Measurements from ENCODE around the gene ARL14. TPM values are rescaled to one million over a fixed set of nuclear protein-coding genes. Genes with fewer than 3 reads are reported as not detected.

Gene ARL14
- under 1 TPM in 3 of 9 donors, not detected in 6; 0.17 to 0.22 (median 0.19) TPM for total RNA-seq
- under 1 TPM in 1 of 3 donors, not detected in 2; 0.27 TPM for polyA plus RNA-seq
- long read RNA-seq, donor 1 = 0 reads
- long read RNA-seq, donor 2 = 0 reads
- long read RNA-seq, donor 3 = 0 reads
- long read RNA-seq, donor 4 = 0 reads
- long read RNA-seq, donor 5 = 0 reads
- long read RNA-seq, donor 6 = 0 reads
- long read RNA-seq, donor 7 = 0 reads
- long read RNA-seq, donor 8 = 0 reads
- long read RNA-seq, donor 9 = 0 reads
- long read RNA-seq, donor 10, partial matches to known transcripts = 0 of 1 reads
- long read RNA-seq, donor 10, other reads (novel, unspliced or antisense) = 0 of 1 reads

DNA sequence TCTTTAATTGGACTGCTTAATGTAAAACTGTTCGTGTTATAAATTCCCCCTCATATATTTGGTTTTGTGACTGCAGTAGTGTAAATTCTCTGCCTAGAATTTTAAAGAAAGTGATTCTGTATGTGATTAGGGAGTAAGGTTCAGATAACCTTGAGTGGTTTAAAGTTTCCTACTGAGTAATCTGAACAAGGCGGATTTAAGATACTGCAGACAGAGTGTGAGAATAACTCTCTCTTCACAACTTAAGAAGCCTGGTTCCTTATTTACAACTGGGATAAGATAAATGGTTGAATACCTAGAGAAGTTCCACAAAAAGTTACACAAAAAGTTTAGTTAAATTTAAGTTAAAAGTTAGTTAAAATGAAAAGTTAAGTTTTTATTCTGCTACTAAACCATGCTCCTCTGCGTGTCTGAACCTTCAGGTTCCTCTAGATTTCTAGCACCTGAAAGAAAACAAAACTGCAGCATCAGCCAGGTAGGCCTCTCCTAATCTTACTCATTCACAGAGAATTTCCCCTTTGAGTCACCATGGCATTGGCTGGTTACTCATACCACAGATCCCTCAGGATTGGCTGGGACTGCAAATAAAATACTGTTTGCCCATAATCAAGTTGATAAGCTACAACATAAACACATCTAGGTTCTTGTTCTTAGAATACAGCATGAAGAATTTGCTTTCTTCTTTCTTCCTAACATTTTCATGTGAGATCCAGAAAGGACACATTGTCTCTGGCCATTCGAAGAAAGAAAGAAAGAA, at the start of gene ARL14:
ARL14 (plus strand) TSS at position 614 of the 757 bp plus-strand sequence. CDS start 187 bp downstream, outside the sequence.
- whole genome bisulfite sequencing, 4 donors = 81 to 89% (median 85%) methylated on average over 4 of the region's 4 CpGs
- Histone ChIP-seq H3K27ac (no peak within 1 kb of the TSS), H3K36me3 (replicated peaks in 1 of 2) (no peaks in the 10 kb centered on the region), H3K4me3 (no peak within 1 kb of the TSS), H3K4me1 (replicated peaks in 1 of 2) (no peaks in the 10 kb centered on the region), H3K27me3 (no peaks in the 10 kb centered on the region), H3K9me3 (replicated peaks in 1 of 3) (no peaks in the 10 kb centered on the region)
- TF ChIP-seq POLR2A (IDR thresholded peaks at IDR 0.05) = no peak
- TF ChIP-seq, protein P1, sequence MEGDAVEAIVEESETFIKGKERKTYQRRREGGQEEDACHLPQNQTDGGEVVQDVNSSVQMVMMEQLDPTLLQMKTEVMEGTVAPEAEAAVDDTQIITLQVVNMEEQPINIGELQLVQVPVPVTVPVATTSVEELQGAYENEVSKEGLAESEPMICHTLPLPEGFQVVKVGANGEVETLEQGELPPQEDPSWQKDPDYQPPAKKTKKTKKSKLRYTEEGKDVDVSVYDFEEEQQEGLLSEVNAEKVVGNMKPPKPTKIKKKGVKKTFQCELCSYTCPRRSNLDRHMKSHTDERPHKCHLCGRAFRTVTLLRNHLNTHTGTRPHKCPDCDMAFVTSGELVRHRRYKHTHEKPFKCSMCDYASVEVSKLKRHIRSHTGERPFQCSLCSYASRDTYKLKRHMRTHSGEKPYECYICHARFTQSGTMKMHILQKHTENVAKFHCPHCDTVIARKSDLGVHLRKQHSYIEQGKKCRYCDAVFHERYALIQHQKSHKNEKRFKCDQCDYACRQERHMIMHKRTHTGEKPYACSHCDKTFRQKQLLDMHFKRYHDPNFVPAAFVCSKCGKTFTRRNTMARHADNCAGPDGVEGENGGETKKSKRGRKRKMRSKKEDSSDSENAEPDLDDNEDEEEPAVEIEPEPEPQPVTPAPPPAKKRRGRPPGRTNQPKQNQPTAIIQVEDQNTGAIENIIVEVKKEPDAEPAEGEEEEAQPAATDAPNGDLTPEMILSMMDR (IDR thresholded peaks at IDR 0.05) = no peak
- peak in 2 of 7 donors; percentile 10 to 26 for DNase-seq
- intact Hi-C loops (cut with DNase I) = no loop called here

DNA sequence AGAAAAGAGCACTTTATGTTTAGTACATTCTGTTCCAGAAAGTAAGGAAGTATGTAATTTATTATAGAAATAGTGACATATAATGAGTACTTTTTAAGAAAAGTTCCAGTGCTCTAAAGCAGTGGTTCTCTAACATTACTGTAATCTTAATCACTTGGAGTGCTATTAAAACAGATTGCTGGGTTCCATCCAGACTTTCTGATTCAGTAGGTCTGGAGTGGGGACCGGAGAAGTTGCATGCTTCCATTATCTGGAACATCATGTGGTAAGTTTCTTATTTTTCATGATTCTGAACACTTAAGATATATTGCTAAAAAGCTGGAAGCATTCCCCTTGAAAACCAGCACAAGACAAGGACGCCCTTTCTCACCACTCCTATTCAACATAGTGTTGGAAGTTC, 47.5 kb upstream of the ARL14 start:
- intact Hi-C loops (cut with DNase I) = no loop called here
- Histone ChIP-seq H3K4me1 (replicated peaks in 1 of 2) (no peaks in the 10 kb centered on the region), H3K36me3 (replicated peaks in 1 of 2) (no peaks in the 10 kb centered on the region), H3K27me3 (no peaks in the 10 kb centered on the region), H3K4me3 (no peak overlapping the region), H3K9me3 (replicated peaks in 1 of 3) (no peaks in the 10 kb centered on the region), H3K27ac (no peak overlapping the region)
- WGBS, 4 donors = 79 to 84% (median 82%) methylated on average over 2 of the region's 2 CpGs
- DNase-seq = no peak
- TF ChIP-seq POLR2A (IDR thresholded peaks at IDR 0.05) = no peak
- TF ChIP-seq, protein P1 (IDR thresholded peaks at IDR 0.05) = no peak

DNA sequence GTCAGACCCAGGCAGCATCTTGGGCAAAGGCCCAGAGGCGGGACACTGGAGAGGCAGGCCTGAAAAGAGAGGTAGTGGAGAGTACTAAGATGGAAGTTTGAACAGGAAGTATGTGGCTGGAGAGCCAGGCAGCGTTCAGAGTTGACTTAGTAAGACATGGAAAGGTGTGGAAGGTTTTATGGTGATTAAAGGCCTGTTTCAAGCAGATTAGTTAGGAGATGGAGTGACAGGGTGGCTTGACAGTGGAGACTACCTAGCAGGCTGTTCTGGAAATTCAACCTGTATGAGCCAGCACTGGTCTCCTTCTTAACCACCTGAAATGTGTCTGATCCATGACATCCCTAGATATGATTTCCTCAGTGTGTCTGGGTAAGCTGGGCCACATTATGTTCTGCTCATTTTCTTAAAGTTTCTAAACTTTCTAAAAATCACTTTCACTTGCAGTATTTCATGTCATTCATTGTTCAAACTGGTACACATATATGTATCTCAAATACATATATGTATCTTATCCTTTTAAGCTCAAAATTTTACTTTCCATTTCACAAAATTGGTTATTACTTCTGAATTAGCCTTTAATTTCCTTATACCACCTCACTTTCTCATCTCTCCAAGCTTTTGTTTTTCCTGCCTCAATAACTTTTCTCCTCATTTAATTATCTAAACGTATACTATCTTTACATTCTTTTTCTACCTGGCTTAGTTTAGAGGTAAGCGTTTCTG, 43.4 kb upstream of the ARL14 start:
- intact Hi-C loops (cut with DNase I) = no loop called here
- H3K9me3 ChIP-seq (replicated peaks in 1 of 3) = no peaks in the 10 kb centered on the region
- no peaks in the 10 kb centered on the region for H3K27me3 ChIP-seq
- H3K4me3 ChIP-seq = no peak overlapping the region
- no peak overlapping the region for H3K27ac ChIP-seq
- no peak for TF ChIP-seq POLR2A (IDR thresholded peaks at IDR 0.05)
- TF ChIP-seq, protein P1 (IDR thresholded peaks at IDR 0.05) = no peak
- WGBS, 4 donors = 67 to 75% (median 67%) methylated on average over 4 of the region's 4 CpGs
- no peaks in the 10 kb centered on the region for H3K4me1 ChIP-seq (replicated peaks in 1 of 2)
- no peak for DNase-seq
- no peaks in the 10 kb centered on the region for H3K36me3 ChIP-seq (replicated peaks in 1 of 2)

DNA sequence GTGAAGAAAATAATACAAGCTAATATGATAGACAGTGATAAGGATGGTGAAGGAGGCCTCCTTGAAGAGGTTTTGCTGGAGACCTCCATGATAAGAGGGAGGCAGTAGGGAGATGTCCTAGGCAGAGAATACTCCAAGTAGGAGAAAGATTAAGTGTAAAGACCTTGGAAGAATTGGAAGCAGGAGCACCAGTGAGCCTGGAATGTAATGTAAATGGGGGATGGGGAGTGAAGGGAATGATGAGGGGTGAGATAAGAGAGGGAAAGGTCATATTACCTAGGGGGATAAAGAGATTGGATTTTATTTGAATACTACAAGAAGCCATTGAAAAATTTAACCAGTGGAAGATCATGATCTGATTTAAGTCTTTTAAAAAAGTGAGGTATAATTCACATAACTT, 41.7 kb upstream of the ARL14 start:
- no peak overlapping the region for H3K27ac ChIP-seq
- intact Hi-C loops (cut with DNase I) = no loop called here
- H3K27me3 ChIP-seq = no peaks in the 10 kb centered on the region
- no peak for DNase-seq
- no peaks in the 10 kb centered on the region for H3K4me1 ChIP-seq (replicated peaks in 1 of 2)
- H3K9me3 ChIP-seq (replicated peaks in 1 of 3) = no peaks in the 10 kb centered on the region
- H3K36me3 ChIP-seq (replicated peaks in 1 of 2) = no peaks in the 10 kb centered on the region
- H3K4me3 ChIP-seq = no peak overlapping the region
- no peak for TF ChIP-seq POLR2A (IDR thresholded peaks at IDR 0.05)
- TF ChIP-seq, protein P1 (IDR thresholded peaks at IDR 0.05) = no peak

Measured in adrenal gland (tissue), 19 donors.